ENCODE results near the gene ACER3.

ACER3 gene

DNA sequence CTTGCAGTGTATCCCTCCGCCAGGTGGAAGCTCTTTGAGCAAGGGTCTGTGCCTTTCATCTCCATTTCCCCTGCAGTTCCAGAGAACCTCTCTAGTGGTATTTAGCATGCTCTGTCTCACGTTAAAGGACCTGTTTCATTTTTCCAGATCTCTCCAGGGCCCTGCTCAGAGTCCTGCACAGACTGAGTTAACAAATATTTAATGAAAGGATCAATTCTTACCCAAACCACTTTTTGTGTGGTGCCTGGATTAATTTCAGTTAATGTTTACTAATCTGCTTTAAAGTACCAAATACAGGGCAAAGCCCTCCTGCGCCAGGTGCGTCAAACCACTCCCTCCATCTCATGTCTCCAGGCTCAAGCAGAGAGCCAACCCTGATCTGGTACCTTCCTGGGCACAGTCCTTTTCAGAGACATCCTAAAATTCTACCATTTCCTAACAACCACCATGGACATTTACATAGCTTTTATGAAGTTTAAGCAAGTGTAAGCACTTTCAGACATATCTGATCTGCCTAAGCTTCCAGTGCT lies 18.7 kb upstream of the ACER3 start:
- Mint-ChIP-seq H3K9me3 (no peaks in the 10 kb centered on the region), H3K4me3 (no peak overlapping the region), H3K27me3 (ENCODE audit: low read depth) (peaks cover 16% of the 10 kb centered on the region), H3K36me3 (ENCODE audit: low read depth) (no peaks in the 10 kb centered on the region), H3K27ac (no peak overlapping the region), H3K4me1 (no peaks in the 10 kb centered on the region)
- TF ChIP-seq, protein P1, sequence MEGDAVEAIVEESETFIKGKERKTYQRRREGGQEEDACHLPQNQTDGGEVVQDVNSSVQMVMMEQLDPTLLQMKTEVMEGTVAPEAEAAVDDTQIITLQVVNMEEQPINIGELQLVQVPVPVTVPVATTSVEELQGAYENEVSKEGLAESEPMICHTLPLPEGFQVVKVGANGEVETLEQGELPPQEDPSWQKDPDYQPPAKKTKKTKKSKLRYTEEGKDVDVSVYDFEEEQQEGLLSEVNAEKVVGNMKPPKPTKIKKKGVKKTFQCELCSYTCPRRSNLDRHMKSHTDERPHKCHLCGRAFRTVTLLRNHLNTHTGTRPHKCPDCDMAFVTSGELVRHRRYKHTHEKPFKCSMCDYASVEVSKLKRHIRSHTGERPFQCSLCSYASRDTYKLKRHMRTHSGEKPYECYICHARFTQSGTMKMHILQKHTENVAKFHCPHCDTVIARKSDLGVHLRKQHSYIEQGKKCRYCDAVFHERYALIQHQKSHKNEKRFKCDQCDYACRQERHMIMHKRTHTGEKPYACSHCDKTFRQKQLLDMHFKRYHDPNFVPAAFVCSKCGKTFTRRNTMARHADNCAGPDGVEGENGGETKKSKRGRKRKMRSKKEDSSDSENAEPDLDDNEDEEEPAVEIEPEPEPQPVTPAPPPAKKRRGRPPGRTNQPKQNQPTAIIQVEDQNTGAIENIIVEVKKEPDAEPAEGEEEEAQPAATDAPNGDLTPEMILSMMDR (IDR thresholded peaks at IDR 0.05; ENCODE audit: unreplicated experiment in 3 of 3), result no peak

DNA sequence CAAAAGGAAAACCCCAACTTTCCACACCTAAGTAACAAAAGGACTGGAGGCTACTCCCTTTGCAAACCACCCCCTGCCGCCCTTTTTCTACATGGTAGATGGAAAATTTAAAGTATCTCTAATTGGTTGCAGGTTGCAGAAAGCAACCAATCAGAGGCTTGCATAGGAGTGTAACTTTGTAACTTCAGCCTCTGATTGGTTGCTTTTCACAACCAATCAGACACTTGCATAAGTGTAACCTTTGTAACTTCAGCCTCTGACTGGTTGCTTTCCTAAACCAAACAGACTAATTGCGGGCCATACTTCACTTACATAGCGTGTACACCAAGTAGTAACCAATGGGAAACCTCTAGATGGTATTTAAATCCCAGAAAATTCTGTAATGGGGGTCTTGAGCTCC lies 16.8 kb upstream of the ACER3 start:
- no peaks in the 10 kb centered on the region for H3K9me3 Mint-ChIP-seq
- H3K36me3 Mint-ChIP-seq (ENCODE audit: low read depth), result no peaks in the 10 kb centered on the region
- TF ChIP-seq, protein P1 (IDR thresholded peaks at IDR 0.05; ENCODE audit: unreplicated experiment in 3 of 3), result no peak
- peaks cover 15% of the 10 kb centered on the region for H3K27me3 Mint-ChIP-seq (ENCODE audit: low read depth)
- no peak overlapping the region for H3K4me3 Mint-ChIP-seq
- no peak overlapping the region for H3K27ac Mint-ChIP-seq
- no peaks in the 10 kb centered on the region for H3K4me1 Mint-ChIP-seq

DNA sequence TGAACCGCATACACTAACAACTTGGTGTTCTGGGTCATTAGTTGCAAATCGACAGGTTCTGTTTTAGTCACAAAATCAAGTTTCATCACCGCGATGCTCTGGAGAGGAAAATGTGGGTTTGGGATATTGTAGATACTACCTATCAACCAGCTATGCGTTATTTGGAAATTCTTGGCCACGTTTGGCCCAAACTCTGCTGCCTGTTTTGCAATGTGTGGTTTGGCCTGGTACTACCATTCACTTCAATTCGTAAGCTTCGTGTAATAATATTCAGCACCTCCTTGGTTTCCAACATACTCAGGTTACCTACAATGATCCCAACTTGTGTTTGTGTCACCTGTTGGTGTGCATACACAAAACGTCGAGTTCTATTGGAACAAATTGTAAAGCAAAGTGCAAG lies 16.2 kb upstream of the ACER3 start:
- no peak overlapping the region for H3K4me3 Mint-ChIP-seq
- TF ChIP-seq, protein P1 (IDR thresholded peaks at IDR 0.05; ENCODE audit: unreplicated experiment in 3 of 3), result no peak
- no peaks in the 10 kb centered on the region for H3K36me3 Mint-ChIP-seq (ENCODE audit: low read depth)
- no peak overlapping the region for H3K27ac Mint-ChIP-seq
- no peaks in the 10 kb centered on the region for H3K9me3 Mint-ChIP-seq
- no peaks in the 10 kb centered on the region for H3K4me1 Mint-ChIP-seq
- peaks cover 15% of the 10 kb centered on the region for H3K27me3 Mint-ChIP-seq (ENCODE audit: low read depth)

DNA sequence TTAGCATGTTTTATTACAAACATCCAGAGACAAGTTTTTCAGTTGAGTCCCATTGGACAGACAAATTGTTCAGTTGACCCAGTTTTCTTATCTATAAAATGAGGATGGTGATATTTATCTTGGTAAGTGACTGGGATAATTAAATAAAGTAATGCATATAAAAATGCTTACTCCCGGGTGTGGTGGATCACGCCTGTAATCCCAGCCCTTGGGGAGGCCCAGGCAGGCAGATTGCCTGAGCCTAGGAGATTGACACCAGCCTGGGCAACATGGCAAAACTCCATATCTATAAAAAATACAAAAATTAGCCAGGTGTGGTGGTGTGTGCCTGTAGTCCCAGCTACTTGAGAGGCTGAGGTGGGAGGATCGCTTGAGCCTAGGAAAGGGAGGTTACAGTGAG lies 15.6 kb upstream of the ACER3 start:
- TF ChIP-seq, protein P1 (IDR thresholded peaks at IDR 0.05; ENCODE audit: unreplicated experiment in 3 of 3), result no peak
- H3K36me3 Mint-ChIP-seq (ENCODE audit: low read depth), result no peaks in the 10 kb centered on the region
- H3K9me3 Mint-ChIP-seq, result no peaks in the 10 kb centered on the region
- no peaks in the 10 kb centered on the region for H3K4me1 Mint-ChIP-seq
- no peak overlapping the region for H3K4me3 Mint-ChIP-seq
- H3K27me3 Mint-ChIP-seq (ENCODE audit: low read depth), result peaks cover 12% of the 10 kb centered on the region
- no peak overlapping the region for H3K27ac Mint-ChIP-seq

DNA sequence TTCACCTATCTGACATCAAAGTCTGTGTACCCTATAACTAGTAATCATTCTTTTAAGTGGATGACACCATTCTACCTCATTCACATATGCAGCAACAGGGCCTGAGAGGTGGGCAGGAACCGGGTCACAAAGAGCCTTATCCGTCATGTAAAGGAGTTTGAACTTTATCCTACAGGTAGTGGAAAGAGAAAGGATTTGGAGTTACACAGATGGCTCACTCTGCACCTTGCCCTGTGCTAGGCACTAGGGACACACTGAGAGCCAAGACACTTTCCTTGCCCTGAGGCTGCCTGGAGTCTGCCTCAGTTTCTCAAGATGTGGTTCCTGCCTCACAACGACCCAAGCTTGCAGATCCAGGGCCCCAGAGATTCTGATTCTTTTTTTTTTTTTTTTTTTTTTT lies 14.3 kb upstream of the ACER3 start:
- TF ChIP-seq, protein P1 (IDR thresholded peaks at IDR 0.05; ENCODE audit: unreplicated experiment in 3 of 3), result no peak
- Mint-ChIP-seq H3K27ac (no peak overlapping the region), H3K9me3 (no peaks in the 10 kb centered on the region), H3K4me1 (no peaks in the 10 kb centered on the region), H3K4me3 (no peak overlapping the region), H3K36me3 (ENCODE audit: low read depth) (no peaks in the 10 kb centered on the region), H3K27me3 (ENCODE audit: low read depth) (peaks cover 12% of the 10 kb centered on the region)

DNA sequence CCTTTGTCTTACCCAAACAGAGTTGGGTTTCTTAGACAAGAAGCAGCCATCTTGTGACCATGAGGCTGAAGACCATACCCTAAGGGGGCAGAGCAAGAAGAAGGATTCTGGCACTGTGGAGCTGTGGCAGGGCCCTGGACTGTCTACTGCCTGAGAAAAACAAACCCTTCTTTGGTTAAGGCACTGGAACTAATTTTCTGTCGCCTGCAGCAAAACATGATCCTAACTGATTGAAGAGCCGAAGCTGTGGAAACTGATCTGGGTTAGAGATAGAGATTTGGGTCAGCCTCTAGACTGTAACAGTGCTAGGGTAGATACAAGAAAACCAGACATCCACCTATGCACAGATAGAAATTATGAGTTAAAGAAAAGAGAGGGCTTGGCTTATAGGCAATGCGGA lies 11.3 kb upstream of the ACER3 start:
- Mint-ChIP-seq H3K9me3 (no peaks in the 10 kb centered on the region), H3K4me1 (no peaks in the 10 kb centered on the region), H3K4me3 (no peak overlapping the region), H3K27me3 (ENCODE audit: low read depth) (peaks cover 7% of the 10 kb centered on the region), H3K36me3 (ENCODE audit: low read depth) (no peaks in the 10 kb centered on the region), H3K27ac (no peak overlapping the region)
- TF ChIP-seq, protein P1 (IDR thresholded peaks at IDR 0.05; ENCODE audit: unreplicated experiment in 3 of 3), result no peak

Measured in nephron (organoid).